Breast epithelium (tissue), 3 donors: ENCODE results near the gene DPYSL4.

ENCODE experiments used
- POLR2A ChIP-seq: fragments of 450-650 bp; IDR thresholded peaks from one replicate; pipeline ENCODE4 v1.6.1; 2016; ENCODE audit warnings: antibody characterized with exemption, mild to moderate bottlenecking, moderate library complexity
- POLR2AphosphoS5 ChIP-seq, 3 donors: sonication (generic); formaldehyde crosslinking; IDR thresholded peaks; one replicate each; pipeline ENCODE4 v1.6.1; 2017; ENCODE audit warnings: antibody characterized with exemption in 3 of 3
- TF ChIP-seq, protein P1 (sequence below), 3 donors: fragments of 450-650 bp; IDR thresholded peaks; one replicate each; pipeline ENCODE4 v1.5.1; 2016 to 2017; ENCODE audit warnings: antibody characterized with exemption in 3 of 3, mild to moderate bottlenecking in 3 of 3, moderate library complexity in 3 of 3

DNA sequence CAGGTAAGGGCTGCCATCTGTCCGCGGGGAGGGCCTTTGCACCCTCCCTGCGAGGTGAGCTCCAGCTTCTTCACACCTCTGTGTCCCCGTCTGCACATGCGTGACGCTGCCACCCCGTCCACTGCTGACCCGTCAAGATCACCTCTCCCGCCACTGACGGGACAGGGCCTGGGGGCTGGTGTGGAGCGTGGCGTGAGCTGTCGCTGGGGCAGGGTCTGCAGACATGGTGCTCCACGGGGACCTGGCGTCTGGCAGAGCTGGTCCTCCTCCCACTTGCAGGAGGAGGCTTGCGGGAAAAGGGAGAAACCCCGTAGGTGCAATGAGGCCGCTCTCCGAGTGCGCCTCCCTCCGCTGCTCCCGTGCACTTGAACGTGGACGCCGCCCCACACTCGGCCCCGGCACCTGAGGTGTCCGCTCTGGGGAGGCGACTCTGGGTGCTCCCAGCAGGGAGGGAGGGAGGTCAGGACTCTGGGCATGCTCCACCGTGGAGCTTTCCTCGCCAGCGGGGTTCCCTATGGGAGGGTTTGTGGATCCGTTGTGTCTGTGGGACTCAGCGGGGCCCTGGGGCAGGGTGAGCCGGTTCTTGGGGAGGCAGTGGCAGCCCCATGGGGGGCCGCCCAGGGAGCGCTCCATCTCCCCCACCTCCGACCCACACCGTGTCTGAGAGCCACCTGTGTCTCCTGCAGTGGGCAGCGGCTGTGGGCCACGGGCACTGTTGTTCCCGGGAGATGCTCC lies 17.6 kb upstream of the DPYSL4 start:
- TF ChIP-seq POLR2A (no peak), POLR2AphosphoS5 (IDR thresholded peaks at IDR 0.05) (no peak)
- TF ChIP-seq, protein P1, sequence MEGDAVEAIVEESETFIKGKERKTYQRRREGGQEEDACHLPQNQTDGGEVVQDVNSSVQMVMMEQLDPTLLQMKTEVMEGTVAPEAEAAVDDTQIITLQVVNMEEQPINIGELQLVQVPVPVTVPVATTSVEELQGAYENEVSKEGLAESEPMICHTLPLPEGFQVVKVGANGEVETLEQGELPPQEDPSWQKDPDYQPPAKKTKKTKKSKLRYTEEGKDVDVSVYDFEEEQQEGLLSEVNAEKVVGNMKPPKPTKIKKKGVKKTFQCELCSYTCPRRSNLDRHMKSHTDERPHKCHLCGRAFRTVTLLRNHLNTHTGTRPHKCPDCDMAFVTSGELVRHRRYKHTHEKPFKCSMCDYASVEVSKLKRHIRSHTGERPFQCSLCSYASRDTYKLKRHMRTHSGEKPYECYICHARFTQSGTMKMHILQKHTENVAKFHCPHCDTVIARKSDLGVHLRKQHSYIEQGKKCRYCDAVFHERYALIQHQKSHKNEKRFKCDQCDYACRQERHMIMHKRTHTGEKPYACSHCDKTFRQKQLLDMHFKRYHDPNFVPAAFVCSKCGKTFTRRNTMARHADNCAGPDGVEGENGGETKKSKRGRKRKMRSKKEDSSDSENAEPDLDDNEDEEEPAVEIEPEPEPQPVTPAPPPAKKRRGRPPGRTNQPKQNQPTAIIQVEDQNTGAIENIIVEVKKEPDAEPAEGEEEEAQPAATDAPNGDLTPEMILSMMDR (IDR thresholded peaks at IDR 0.05), result no peak
